GM19463 (cell line): ENCODE measurements around the gene KAT5.
"Not testable (repeated sequence)": the region's sequence is repeated elsewhere in the genome, so short reads cannot be mapped to it uniquely, and the experiment has no call there.

Source experiments
- ATAC-seq: cut with Tn5 transposase; IDR thresholded peaks from one replicate; pipeline ENCODE4 v1.9.1; 2021; ENCODE audit warnings: mild to moderate bottlenecking, moderate library complexity; ENCODE audit not compliant: unreplicated experiment

The KAT5 gene

DNA sequence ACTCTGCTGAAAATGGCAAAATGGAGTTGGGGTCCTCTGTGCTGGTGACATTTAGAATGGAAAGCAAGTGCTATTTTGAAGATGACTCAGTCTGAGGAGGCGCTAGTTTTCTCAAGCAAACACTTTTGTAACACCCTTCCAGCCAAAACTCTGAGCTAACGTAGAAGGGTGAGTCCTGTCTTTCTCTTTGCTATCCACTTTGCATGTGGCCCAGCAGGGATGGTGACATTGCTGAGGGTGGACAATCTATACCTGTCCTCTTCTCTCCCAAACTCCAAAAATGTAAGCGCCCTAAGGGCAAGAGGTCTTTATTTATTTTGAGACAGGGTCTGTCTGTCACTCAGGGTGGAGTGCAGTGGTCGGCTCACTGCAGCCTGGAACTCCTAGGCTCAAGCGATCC is 3.6 kb upstream of the KAT5 start:
- no peak for ATAC-seq

DNA sequence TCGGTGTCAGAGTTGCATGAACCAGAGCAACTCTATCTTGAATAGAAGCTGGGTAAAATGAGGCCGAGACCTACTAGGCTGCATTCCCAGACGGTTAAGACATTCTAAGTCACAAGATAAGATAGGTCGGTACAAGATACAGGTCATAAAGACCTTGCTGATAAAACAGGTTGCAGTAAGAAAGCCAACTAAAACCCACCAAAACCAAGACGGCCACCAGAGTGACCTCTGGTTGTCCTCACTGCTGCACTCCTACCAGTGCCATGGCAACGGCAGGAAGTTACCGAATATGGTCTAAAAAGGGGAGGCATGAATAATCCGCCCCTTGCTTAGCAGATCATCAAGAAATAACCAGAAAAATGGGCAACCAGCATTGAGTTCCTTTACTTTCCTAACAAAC is 2.4 kb upstream of the KAT5 start:
- ATAC-seq = no peak

DNA sequence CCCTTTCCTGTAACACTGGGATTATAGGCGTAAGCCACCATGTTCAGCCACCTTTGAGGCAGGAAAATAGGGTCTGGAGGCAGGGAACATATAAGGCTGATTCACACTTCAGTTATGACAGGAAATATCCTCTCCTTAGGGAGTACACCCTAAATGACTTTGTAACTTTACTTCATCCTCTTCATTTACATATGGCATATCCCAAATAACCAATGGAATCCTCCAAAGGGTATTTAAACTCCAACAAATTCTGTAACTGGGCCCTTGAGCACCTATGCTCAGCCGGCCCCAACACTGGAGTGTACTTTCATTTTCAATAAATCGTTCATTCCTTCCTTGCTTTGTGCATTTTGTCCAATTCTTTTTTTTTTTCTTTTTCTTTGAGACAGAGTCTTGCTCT is 1.6 kb upstream of the KAT5 start:
- no peak for ATAC-seq

DNA sequence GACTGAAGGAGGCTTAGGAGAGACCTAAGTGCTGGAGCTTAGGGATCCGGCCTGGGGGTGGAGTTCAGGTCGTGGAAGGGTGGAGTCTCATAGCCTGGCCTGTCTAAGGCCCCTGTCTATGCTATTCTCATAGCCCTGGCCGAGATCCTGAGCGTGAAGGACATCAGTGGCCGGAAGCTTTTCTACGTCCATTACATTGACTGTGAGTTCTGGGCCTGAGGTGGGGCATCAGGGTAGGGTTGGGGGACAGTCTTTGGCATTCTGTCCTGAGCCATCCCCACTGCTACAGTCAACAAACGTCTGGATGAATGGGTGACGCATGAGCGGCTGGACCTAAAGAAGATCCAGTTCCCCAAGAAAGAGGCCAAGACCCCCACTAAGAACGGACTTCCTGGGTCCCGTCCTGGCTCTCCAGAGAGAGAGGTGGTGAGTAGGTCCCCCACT is 603 bp downstream of the KAT5 start:
- no peak for ATAC-seq

DNA sequence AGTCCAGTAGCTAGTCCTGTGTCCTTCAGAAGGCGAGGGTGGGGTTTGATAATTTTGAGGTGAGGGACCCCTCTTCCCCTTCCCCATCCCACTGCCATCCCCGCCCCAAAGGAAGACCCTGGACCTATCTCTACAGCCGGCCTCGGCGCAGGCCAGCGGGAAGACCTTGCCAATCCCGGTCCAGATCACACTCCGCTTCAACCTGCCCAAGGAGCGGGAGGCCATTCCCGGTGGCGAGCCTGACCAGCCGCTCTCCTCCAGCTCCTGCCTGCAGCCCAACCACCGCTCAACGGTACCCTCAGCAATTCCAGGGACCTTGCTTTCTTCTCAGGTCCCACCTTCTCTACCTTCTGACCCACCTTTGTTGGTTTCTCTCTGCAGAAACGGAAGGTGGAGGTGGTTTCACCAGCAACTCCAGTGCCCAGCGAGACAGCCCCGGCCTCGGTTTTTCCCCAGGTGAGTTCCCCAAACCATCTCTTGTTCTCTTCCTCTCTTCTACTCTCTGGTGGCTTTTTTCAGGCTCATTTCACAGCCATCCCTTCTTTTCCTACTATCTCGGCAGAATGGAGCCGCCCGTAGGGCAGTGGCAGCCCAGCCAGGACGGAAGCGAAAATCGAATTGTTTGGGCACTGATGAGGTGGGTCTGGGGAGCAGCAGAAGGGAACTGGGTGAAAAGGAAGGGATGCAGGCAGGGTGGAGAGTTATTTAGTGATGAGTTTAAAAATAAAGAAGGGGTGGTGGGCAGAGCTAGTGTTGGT is 1.3 kb downstream of the KAT5 start:
- no peak for ATAC-seq

DNA sequence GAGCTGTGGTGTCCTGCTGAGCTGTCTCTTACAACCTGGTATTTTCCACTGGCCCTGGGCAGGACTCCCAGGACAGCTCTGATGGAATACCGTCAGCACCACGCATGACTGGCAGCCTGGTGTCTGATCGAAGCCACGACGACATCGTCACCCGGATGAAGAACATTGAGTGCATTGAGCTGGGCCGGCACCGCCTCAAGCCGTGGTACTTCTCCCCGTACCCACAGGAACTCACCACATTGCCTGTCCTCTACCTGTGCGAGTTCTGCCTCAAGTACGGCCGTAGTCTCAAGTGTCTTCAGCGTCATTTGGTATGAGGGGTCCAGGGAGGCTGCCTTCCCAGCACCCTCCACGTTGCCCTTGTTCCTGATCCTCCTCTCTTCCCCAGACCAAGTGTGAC is 2.4 kb downstream of the KAT5 start:
- no peak for ATAC-seq

DNA sequence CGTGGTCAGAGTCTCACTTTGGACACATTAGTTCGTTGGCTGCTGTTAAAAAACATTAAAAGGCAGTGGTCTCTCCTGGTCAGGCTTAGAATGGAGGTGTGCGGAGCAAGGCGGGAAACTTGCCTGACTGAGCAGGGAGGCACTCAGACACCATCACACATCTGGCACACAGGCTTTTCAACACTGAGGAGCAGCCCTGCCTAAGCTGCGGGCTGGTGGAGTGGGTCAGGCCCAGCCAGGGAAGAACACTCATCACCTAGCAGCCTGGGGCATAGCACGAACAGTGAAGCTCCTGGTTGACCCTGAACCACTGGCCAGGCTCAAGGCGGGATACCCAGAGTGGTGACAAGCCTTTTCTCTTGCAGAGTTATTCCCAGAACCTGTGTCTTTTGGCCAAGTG is 4.2 kb downstream of the KAT5 start:
- ATAC-seq = no peak

DNA sequence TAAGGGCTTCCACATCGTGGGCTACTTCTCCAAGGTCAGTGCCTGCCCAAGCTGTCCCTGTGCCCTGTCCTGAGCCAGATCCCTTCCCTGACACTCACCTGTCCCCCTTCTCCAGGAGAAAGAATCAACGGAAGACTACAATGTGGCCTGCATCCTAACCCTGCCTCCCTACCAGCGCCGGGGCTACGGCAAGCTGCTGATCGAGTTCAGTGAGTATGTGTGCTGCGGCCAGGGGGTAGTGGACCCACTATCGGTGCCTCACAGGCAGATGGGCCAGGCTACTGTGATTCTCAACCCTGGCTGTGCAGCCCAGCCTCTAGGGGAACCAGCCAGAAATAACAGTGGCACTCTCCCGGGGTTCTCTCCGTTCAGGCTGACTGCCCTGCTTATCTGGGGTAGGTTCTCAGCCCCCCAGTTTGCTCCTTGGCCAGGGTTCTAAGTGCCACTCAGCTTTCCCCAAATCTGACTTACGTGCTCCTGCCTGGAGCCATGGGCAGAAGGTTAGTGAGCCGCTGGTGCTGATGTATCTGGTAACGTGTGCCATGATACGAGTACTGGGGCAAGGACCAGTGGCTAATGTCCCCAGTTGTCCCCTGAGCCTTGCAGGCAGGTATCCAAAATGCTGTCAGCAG is 4.8 kb downstream of the KAT5 start:
- no peak for ATAC-seq

DNA sequence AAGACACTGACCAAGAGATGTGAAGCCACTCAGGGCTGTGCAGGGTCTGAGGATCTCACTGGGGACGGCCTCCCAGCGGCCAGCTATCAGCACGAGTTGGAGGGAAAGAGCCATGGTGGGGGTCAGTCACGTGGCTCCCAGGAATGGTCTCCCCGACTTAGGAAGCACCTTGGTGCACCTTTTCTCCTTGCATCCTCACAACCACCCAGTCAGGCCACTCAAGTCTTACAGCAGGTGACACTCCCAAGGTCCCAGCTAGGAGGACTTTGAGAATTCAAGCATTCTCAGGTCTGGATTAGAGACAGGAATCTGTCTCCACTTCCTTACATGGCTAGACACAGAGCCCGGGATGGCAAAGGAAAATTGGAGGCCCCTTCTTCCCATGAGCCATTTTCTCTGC is 5.9 kb downstream of the KAT5 start:
- no peak for ATAC-seq

DNA sequence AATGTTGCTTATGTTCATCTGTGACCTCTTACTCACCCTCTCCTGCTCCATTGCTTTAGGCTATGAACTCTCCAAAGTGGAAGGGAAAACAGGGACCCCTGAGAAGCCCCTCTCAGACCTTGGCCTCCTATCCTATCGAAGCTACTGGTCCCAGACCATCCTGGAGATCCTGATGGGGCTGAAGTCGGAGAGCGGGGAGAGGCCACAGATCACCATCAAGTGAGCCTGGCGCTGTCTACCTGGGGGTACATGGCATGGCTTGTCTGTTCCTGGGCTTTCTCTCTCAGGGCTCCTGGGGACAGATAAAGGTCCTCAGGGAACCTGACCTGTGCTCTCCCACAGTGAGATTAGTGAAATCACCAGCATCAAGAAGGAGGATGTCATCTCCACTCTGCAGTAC is 6.5 kb downstream of the KAT5 start:
- no peak for ATAC-seq

DNA sequence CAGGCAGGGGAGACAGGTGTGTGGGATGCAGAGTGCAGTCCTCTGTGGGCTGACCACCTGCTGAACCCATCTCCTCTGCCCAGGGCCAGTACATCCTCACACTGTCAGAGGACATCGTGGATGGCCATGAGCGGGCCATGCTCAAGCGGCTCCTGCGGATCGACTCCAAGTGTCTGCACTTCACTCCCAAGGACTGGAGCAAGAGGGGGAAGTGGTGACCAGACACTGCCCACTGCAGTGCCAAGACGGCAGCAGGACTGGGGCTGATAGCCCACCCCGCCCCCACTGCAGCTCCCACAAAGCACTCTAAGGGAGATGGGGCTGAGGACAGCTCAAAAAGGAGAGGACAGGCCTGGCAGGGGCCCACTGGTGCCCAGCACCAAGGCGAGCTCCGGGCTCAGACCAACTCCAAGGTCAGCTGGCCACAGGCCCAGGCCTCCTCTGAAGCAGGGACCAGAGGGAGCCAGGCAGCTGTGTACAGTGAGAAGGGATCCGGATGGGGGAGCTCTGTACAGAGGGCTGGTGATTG is 7.0 kb downstream of the KAT5 start:
- no peak for ATAC-seq

DNA sequence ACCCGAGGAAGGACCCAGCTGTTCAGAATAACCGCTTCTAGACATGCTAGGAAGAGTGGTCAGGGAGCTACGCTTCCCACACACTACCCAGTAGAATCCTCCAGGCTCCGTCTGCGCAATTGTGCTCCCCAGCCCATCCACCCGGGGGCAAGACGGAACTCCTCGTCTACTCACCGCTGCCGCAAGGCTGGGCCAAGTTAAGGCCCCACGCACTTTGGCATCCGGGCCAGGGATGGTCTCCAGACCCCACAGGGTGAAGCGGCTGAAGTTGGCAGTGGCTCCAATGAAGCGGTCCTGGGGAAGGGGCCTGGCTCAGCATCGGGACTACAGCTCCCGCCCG is 7.8 kb downstream of the KAT5 start:
- no peak for ATAC-seq

DNA sequence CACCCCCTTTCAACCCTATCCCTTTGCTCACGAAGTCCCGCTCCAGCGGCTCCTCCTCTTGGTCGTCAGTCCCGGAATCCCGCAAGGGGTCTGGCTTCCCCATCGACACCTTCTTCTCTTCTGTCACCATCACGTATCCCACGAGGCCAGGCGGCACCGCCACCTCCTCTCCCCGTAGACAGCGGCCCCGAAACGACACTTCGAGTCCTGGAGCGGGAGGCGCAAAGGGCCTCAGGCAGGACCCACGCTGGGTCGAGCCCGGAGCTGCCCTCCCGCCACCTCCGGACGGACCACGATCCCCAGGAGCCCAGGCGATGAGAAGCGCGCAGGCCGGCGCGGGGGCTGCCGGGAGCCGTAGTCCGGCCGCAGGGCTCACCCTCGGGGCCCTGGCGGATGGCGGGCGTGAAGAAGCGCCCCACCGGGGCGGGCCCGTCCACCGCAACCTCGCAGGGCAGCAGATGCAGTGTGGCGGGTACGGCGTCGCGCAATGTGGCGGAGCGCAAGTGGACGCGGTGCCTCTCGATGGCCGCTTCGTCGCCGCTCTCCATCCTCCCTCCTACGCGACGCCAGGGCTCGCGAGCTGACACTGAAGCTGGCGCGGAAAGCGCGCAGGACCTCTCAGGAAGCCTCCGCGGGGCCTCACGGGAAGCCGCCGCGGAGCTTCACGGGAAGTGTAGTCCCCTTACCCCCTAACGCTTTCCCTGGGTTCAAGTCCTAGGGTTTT is 8.3 kb downstream of the KAT5 start, which contains the start of gene RNASEH2C:
Gene RNASEH2C, minus strand, starts transcription at position 588 of the 724 bp plus-strand sequence. Its CDS starts 40 bp downstream, at position 548.
- peak; percentile 86 for ATAC-seq

DNA sequence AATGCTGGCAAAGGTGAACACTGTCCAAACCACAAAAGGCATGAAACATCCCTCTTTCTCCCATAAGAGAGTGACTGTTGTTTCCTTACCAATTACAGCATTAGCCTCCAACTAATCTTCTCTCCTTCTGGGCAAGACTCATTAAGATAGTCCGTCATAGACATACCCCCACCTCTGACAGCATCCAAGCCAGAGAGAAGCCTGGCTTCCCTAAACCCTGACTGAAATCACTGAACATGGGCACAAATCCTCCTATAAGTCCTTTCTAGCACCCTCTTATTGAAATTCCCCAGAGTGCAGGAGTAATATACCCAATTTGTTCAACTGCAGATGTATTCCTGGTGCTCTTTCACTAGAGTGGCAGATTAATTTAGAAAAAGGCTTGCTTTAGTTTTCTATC is 10.2 kb downstream of the KAT5 start:
- ATAC-seq = no peak

DNA sequence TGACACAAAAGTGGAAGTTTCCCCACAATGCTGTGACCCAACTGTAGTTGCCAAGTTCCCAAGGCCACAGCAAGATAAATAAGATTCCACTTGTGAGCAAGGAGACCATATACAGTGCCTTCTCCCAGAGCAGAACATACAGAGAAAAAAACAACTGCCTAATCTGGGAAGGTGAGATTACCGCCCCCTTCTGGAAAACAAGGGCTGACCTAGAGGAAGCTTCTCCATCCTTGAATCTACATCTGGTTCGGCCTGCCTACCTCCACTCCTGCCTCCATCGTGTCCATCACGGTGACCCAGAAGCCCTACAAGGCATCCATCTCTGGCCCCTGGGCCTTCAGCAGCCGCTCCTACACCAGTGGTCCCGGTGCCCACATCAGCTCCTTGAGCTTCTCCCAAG is 14.6 kb downstream of the KAT5 start:
- no peak for ATAC-seq

DNA sequence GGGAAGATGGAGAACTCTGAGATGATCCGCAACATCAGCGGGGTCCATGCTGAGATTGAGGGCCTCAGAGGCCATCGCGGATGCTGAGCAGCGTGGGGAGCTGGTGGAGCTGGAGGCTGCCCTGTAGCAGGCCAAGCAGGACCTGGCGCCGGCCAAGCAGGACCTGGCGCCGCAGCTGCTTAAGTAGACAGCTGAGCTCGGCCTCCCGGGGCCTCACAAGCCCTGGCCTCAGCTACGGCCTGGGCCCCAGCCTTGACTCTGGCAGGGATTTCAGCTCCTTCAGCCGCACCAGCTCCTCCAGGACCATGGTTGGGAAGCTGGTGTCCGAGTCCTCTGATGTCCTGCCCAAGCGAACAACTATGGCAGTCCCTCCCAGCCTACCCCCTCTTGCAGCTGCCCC is 15.8 kb downstream of the KAT5 start:
- no peak for ATAC-seq

DNA sequence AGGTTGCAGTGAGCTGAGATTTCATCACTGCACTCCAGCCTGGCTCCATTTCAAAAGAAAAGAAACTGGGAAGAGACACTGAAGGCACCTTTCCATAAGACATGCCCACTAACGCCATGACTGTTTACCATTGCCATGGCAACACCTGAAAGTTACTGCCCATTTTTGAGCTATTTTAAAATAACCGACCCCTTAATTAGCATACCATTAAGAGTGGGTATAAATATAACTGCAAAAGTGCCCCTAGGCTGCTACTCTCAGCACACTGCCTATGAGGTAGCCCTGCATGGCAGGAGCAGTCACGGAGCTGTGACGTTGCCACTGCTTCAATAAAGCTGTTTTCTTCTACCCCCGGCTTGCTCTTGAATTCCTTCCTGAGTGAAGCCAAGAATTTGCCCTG is 18.4 kb downstream of the KAT5 start:
- ATAC-seq = no peak

DNA sequence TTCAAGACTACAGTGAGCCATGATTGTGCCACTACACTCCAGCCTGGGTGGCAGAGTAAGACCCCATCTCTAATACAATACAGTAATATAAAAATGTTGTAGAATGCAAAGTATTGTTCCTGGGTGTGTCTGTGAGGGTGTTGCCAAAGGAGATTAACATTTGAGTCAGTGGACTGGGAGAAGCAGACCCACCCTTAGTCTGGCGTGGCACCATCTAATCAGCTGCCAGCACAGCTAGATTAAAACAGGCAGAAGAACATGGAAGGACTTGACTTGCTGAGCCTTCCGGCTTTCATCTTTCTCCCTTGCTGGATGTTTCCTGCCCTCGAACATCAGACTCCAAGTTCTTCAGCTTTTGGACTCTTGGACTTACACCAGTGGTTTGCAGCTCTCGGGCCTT is 23.1 kb downstream of the KAT5 start:
- not testable (repeated sequence) for ATAC-seq

DNA sequence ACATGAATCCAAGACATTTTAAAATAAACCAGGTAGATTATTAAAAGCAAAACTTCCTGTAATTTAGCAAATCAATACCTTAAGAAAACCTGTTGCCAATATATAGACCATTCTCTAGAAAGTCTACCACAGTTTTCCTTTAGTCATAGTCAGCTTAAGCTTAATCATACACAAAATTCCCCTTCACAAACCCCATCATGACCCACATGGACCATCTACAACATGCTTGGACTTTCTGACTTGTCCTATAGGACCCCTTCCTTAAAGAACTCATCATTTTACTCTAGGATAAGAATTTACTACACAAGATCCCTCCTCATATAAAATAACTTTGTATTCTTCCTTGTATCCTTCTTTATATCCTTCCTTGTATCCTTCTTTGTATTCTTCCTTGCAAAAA is 24.8 kb downstream of the KAT5 start:
- no peak for ATAC-seq

DNA sequence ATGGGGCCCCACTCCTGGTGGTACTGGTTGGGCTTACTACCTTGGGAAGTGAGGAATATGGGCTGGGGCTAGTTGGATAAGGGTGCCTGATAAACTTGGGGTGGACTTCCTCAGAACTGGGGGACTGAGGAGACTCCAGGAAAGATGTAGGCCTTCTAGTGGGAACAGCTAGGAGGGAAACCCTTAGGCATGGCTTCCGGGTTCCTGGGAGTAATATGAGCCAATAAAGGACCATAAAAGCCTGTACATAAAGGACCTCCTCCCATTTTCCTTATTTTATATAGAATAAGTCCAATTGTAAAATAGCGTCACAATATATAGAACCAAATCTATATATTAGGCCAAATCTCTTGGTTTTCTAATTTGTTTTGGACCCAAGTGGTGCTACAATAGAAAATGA is 27.0 kb downstream of the KAT5 start:
- no peak for ATAC-seq

DNA sequence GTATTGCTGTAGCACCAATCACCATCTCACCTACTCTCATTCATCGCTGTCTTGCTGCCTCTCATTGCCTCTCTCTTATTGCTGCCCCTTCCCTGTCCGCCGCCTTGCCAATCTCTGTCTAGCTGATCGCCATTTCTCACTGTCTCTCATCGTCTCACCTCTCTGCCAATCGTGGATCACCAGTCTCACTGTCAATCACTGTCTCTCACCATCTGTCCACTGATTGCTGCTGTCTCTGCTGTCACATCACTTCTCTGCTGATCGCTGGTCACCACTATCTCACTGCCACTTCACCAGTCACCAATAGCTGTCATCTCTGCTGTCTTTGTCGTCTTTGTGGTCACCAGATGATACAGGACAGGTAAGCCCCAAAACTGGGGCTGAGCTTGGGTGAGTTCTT is 29.1 kb downstream of the KAT5 start:
- ATAC-seq = no peak

DNA sequence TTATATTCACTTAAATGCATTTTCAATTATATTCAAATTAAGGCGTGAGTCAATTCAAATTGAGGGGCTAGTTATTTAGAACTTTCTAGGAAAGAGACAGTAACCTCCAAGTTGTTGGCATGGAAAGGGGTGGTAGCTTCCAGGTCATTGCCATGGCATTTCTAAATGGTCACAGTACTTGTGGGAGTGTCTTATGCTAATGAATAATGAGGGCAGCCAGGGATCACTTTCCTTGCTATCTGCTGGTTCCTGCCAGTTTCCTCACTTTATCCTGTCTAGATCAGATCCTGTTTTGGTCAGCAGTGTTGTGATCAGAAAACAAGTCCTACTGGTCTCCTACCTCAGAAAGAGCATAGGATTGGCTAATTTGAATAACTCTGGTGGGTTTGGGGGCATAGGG is 30.3 kb downstream of the KAT5 start:
- no peak for ATAC-seq
